Mesendoderm (in vitro differentiated cells): ENCODE data around the gene CCND2.

Experiments
- DNase-seq: peaks from one replicate; pipeline ENCODE4 v3.0.0; 2013
- H2AK5ac ChIP-seq: 2 replicates; pipeline ENCODE4 v1.6.1; 2013; ENCODE audit warnings: low read length, inconsistent platforms
- H2BK120ac ChIP-seq: 2 replicates; pipeline ENCODE4 v1.6.1; 2013; ENCODE audit warnings: low read depth, mild to moderate bottlenecking, low read length, moderate library complexity, mixed read lengths
- H2BK15ac ChIP-seq: replicated peaks from 2 replicates; pipeline ENCODE4 v1.6.1; 2013; ENCODE audit warnings: low read depth, mild to moderate bottlenecking, moderate library complexity
- H2BK5ac ChIP-seq: 2 replicates; pipeline ENCODE4 v1.6.1; 2013; ENCODE audit warnings: low read length, inconsistent platforms
- H3K18ac ChIP-seq: 2 replicates; pipeline ENCODE4 v1.6.1; 2013; ENCODE audit warnings: mild to moderate bottlenecking, low read length, mixed read lengths
- H3K23ac ChIP-seq: one replicate; pipeline ENCODE4 v1.6.1; 2013; ENCODE audit warnings: low read length
- H3K27ac ChIP-seq: 2 replicates; pipeline ENCODE4 v1.5.1; 2013; ENCODE audit warnings: low read depth, mild to moderate bottlenecking, inconsistent platforms, low read length, moderate library complexity
- H3K27me3 ChIP-seq: 2 replicates; pipeline ENCODE4 v1.6.1; 2013; ENCODE audit warnings: low read length, control low read depth, mild to moderate bottlenecking, inconsistent platforms; ENCODE audit not compliant: insufficient read depth, poor library complexity
- H3K36me3 ChIP-seq: 2 replicates; pipeline ENCODE4 v1.6.1; 2013; ENCODE audit warnings: low read length, inconsistent platforms; ENCODE audit not compliant: control insufficient read depth, insufficient read depth
- H3K4ac ChIP-seq: one replicate; pipeline ENCODE4 v1.6.1; 2013; ENCODE audit warnings: low read depth, mild to moderate bottlenecking, low read length, moderate library complexity
- H3K4me1 ChIP-seq: 2 replicates; pipeline ENCODE4 v1.6.1; 2013; ENCODE audit warnings: low read depth, low read length, inconsistent platforms; ENCODE audit not compliant: control insufficient read depth
- H3K4me2 ChIP-seq: 2 replicates; pipeline ENCODE4 v1.6.1; 2013; ENCODE audit warnings: low read length
- H3K4me3 ChIP-seq: 2 replicates; pipeline ENCODE4 v1.5.1; 2013; ENCODE audit warnings: mild to moderate bottlenecking, low read length
- H3K56ac ChIP-seq: one replicate; pipeline ENCODE4 v1.6.1; 2013; ENCODE audit warnings: low read length
- H3K79me1 ChIP-seq: 2 replicates; pipeline ENCODE4 v1.6.1; 2013; ENCODE audit warnings: low read length, inconsistent platforms
- H3K79me2 ChIP-seq: 2 replicates; pipeline ENCODE4 v1.6.1; 2013; ENCODE audit warnings: mild to moderate bottlenecking, low read length; ENCODE audit not compliant: control insufficient read depth, insufficient read depth
- H3K9ac ChIP-seq: 2 replicates; pipeline ENCODE4 v1.6.1; 2013; ENCODE audit warnings: low read length, inconsistent platforms
- H4K5ac ChIP-seq: one replicate; pipeline ENCODE4 v1.6.1; 2013; ENCODE audit warnings: low read length
- H4K8ac ChIP-seq: one replicate; pipeline ENCODE4 v1.6.1; 2013; ENCODE audit warnings: low read depth, mild to moderate bottlenecking, control low read depth, low read length, moderate library complexity
- WGBS: extraction: QIAGEN DNeasy Blood & Tissue Kit; methylation state at CpG from one replicate; pipeline ENCODE4 v1.1.7; 2013; ENCODE audit warnings: low lambda C conversion rate, missing lambda C conversion rate; ENCODE audit not compliant: insufficient coverage; ENCODE audit errors: extremely low coverage; 5-methylcytosine and 5-hydroxymethylcytosine counted together

CCND2 gene

GRCh38 chr12:4230526-4230925 lies 43.0 kb upstream of the CCND2 start:
- Histone ChIP-seq H3K79me2 (no peaks in the 10 kb centered on the region), H3K23ac (no peak overlapping the region), H2BK5ac (no peak overlapping the region), H3K4ac (no peak overlapping the region), H3K79me1 (peaks cover 2% of the 10 kb centered on the region), H3K56ac (no peak overlapping the region), H2AK5ac (no peak overlapping the region), H4K5ac (no peak overlapping the region), H3K9ac (no peak overlapping the region), H3K4me2 (no peak overlapping the region), H4K8ac (no peak overlapping the region), H3K4me3 (no peak overlapping the region), H3K4me1 (no peaks in the 10 kb centered on the region), H2BK120ac (no peak overlapping the region), H2BK15ac (no peak overlapping the region), H3K27me3 (no peaks in the 10 kb centered on the region), H3K18ac (no peak overlapping the region), H3K27ac (no peak overlapping the region), H3K36me3 (no peaks in the 10 kb centered on the region)
- DNase-seq: no peak
- no CpG with 5 or more reads among the region's 6 CpGs for WGBS

GRCh38 chr12:4238577-4238976 lies 35.0 kb upstream of the CCND2 start:
- Histone ChIP-seq H3K4me2 (no peak overlapping the region), H3K4ac (no peak overlapping the region), H2BK15ac (no peak overlapping the region), H3K27ac (no peak overlapping the region), H3K23ac (no peak overlapping the region), H3K18ac (no peak overlapping the region), H2BK5ac (no peak overlapping the region), H2AK5ac (no peak overlapping the region), H4K5ac (no peak overlapping the region), H3K27me3 (no peaks in the 10 kb centered on the region), H3K36me3 (no peaks in the 10 kb centered on the region), H3K56ac (no peak overlapping the region), H3K4me1 (peaks cover 6% of the 10 kb centered on the region), H3K9ac (no peak overlapping the region), H2BK120ac (no peak overlapping the region), H3K4me3 (no peak overlapping the region), H3K79me1 (peaks cover 2% of the 10 kb centered on the region), H3K79me2 (peaks cover 2% of the 10 kb centered on the region), H4K8ac (no peak overlapping the region)
- no CpG with 5 or more reads among the region's 2 CpGs for WGBS
- DNase-seq: no peak

- H3K36me3 ChIP-seq: no peaks in the 10 kb centered on the region
- no peak overlapping the region for H2BK120ac ChIP-seq
- H3K79me1 ChIP-seq: peaks cover 2% of the 10 kb centered on the region
- no peak overlapping the region for H3K27ac ChIP-seq
- H2BK5ac ChIP-seq: no peak overlapping the region
- no peak overlapping the region for H4K5ac ChIP-seq
- no peak overlapping the region for H3K18ac ChIP-seq
- H2AK5ac ChIP-seq: no peak overlapping the region
- H3K79me2 ChIP-seq: peaks cover 2% of the 10 kb centered on the region
- no peak overlapping the region for H3K4ac ChIP-seq
- H4K8ac ChIP-seq: no peak overlapping the region
- H3K4me2 ChIP-seq: no peak overlapping the region
- H3K56ac ChIP-seq: no peak overlapping the region
- no peak for DNase-seq
- H3K27me3 ChIP-seq: no peaks in the 10 kb centered on the region
- no peak overlapping the region for H3K9ac ChIP-seq
- H2BK15ac ChIP-seq: no peak overlapping the region
- H3K23ac ChIP-seq: no peak overlapping the region
- no CpG with 5 or more reads among the region's 4 CpGs for WGBS
- H3K4me3 ChIP-seq: no peak overlapping the region
- peaks cover 6% of the 10 kb centered on the region for H3K4me1 ChIP-seq
These were observed 33.8 kb upstream of the CCND2 start for GRCh38 chr12:4239746-4240145.

GRCh38 chr12:4240161-4240783 lies 33.3 kb upstream of the CCND2 start:
- H3K27ac ChIP-seq: no peak overlapping the region

GRCh38 chr12:4240981-4241380 lies 32.6 kb upstream of the CCND2 start:
- Histone ChIP-seq H3K4me1 (peaks cover 6% of the 10 kb centered on the region), H3K56ac (no peak overlapping the region), H3K36me3 (no peaks in the 10 kb centered on the region), H3K18ac (no peak overlapping the region), H3K23ac (no peak overlapping the region), H2AK5ac (no peak overlapping the region), H2BK120ac (no peak overlapping the region), H3K4me3 (no peak overlapping the region), H3K4me2 (no peak overlapping the region), H3K27ac (no peak overlapping the region), H3K9ac (no peak overlapping the region), H4K8ac (no peak overlapping the region), H3K4ac (no peak overlapping the region), H4K5ac (no peak overlapping the region), H3K79me2 (peaks cover 2% of the 10 kb centered on the region), H2BK5ac (no peak overlapping the region), H3K27me3 (no peaks in the 10 kb centered on the region), H3K79me1 (peaks cover 2% of the 10 kb centered on the region), H2BK15ac (no peak overlapping the region)
- DNase-seq: no peak
- no CpG with 5 or more reads among the region's 5 CpGs for WGBS

More at GRCh38 chr12:4240161-4240783, 33.3 kb upstream of the CCND2 start:
- no peak overlapping the region for H3K23ac ChIP-seq
- H3K79me1 ChIP-seq: peaks cover 2% of the 10 kb centered on the region
- H3K4me3 ChIP-seq: no peak overlapping the region
- no peak overlapping the region for H2BK15ac ChIP-seq
- H3K79me2 ChIP-seq: peaks cover 2% of the 10 kb centered on the region
- H2AK5ac ChIP-seq: no peak overlapping the region
- no peak overlapping the region for H2BK120ac ChIP-seq
- H3K4ac ChIP-seq: no peak overlapping the region
- H3K4me2 ChIP-seq: no peak overlapping the region
- H3K18ac ChIP-seq: no peak overlapping the region
- no peak for DNase-seq
- no peak overlapping the region for H4K5ac ChIP-seq
- no peaks in the 10 kb centered on the region for H3K36me3 ChIP-seq
- H3K56ac ChIP-seq: no peak overlapping the region
- H2BK5ac ChIP-seq: no peak overlapping the region
- no CpG with 5 or more reads among the region's 5 CpGs for WGBS
- H4K8ac ChIP-seq: no peak overlapping the region
- peaks cover 6% of the 10 kb centered on the region for H3K4me1 ChIP-seq
- no peaks in the 10 kb centered on the region for H3K27me3 ChIP-seq
- no peak overlapping the region for H3K9ac ChIP-seq

GRCh38 chr12:4241592-4241991 lies 32.0 kb upstream of the CCND2 start:
- H3K4me3 ChIP-seq: no peak overlapping the region
- no peak for DNase-seq
- no CpG with 5 or more reads among the region's 4 CpGs for WGBS

More at GRCh38 chr12:4241592-4241991, 32.0 kb upstream of the CCND2 start:
- H3K23ac ChIP-seq: no peak overlapping the region
- H3K27ac ChIP-seq: no peak overlapping the region
- no peak overlapping the region for H3K4ac ChIP-seq
- H3K4me2 ChIP-seq: no peak overlapping the region
- peaks cover 6% of the 10 kb centered on the region for H3K4me1 ChIP-seq
- H4K5ac ChIP-seq: no peak overlapping the region
- H2BK120ac ChIP-seq: no peak overlapping the region
- no peaks in the 10 kb centered on the region for H3K27me3 ChIP-seq
- H3K36me3 ChIP-seq: no peaks in the 10 kb centered on the region
- H3K56ac ChIP-seq: no peak overlapping the region
- no peak overlapping the region for H3K18ac ChIP-seq
- H3K9ac ChIP-seq: no peak overlapping the region
- no peak overlapping the region for H2BK15ac ChIP-seq
- no peak overlapping the region for H2AK5ac ChIP-seq
- H3K79me1 ChIP-seq: peaks cover 2% of the 10 kb centered on the region
- H3K79me2 ChIP-seq: peaks cover 2% of the 10 kb centered on the region
- no peak overlapping the region for H4K8ac ChIP-seq
- no peak overlapping the region for H2BK5ac ChIP-seq
